RWPE2 (cell line): ENCODE data around the gene DSE.

Experiments used
- ATAC-seq: fragments of 200-7000 bp; cut with Tn5 transposase; 3 replicates; pipeline ENCODE4 v1.9.1; 2021; ENCODE audit warnings: low read depth
- DNase-seq: peaks from one replicate; pipeline ENCODE4 v3.0.0-alpha.2; 2020; ENCODE audit warnings: low spot score
- H3K27ac ChIP-seq: fragments of 450-650 bp; 2 replicates; pipeline ENCODE4 v1.5.1; 2017; ENCODE audit warnings: mild to moderate bottlenecking; ENCODE audit not compliant: poor library complexity, severe bottlenecking
- H3K27me3 ChIP-seq: fragments of 250-450 bp; sonication (Bioruptor Pico); 2 replicates; pipeline ENCODE4 v1.5.1; 2021; ENCODE audit warnings: mild to moderate bottlenecking, moderate library complexity; ENCODE audit not compliant: insufficient read depth, poor library complexity, severe bottlenecking
- H3K36me3 ChIP-seq: fragments of 250-450 bp; sonication (Bioruptor Pico); 2 replicates; pipeline ENCODE4 v1.5.1; 2020; ENCODE audit warnings: low read depth, mild to moderate bottlenecking, moderate library complexity
- H3K4me1 ChIP-seq: fragments of 250-450 bp; sonication (Bioruptor Pico); 2 replicates; pipeline ENCODE4 v1.5.1; 2021; ENCODE audit warnings: mild to moderate bottlenecking, moderate library complexity; ENCODE audit not compliant: insufficient read depth, poor library complexity, severe bottlenecking
- H3K4me3 ChIP-seq: fragments of 250-450 bp; sonication (Bioruptor Pico); 2 replicates; pipeline ENCODE4 v1.5.1; 2021; ENCODE audit warnings: mild to moderate bottlenecking, moderate library complexity; ENCODE audit not compliant: severe bottlenecking
- H3K9me3 ChIP-seq: fragments of 250-450 bp; sonication (Bioruptor Pico); 2 replicates; pipeline ENCODE4 v1.5.1; 2021; ENCODE audit warnings: mild to moderate bottlenecking, moderate library complexity; ENCODE audit not compliant: severe bottlenecking
- TF ChIP-seq, protein P1 (sequence below): fragments of 450-650 bp; IDR thresholded peaks from one replicate; pipeline ENCODE4 v1.5.1; 2017; ENCODE audit warnings: mild to moderate bottlenecking, moderate library complexity; ENCODE audit not compliant: poor library complexity, severe bottlenecking

DSE gene

DNA sequence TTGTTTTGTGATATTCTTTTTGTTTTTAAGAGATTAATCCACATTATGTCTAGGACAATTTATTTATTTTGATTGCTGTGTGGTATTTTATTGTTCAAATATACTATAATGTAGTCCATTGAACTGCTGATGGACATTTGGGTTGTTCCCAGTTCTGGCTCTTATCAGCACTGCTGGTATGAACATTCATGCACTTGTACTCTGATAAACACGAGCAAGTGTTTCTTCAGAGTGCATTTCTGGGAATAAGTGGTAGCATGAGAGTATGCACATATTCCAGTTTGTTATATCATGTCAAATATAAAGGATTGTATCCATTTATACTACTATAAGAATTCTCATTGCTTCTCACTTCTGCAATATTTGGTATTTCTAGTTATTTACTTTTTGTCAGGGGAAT is 97.5 kb downstream of the DSE start:
- Histone ChIP-seq H3K27ac (no peak overlapping the region), H3K36me3 (no peaks in the 10 kb centered on the region), H3K9me3 (no peaks in the 10 kb centered on the region), H3K27me3 (no peaks in the 10 kb centered on the region), H3K4me1 (no peaks in the 10 kb centered on the region), H3K4me3 (no peak overlapping the region)
- ATAC-seq: no peak
- TF ChIP-seq, protein P1, sequence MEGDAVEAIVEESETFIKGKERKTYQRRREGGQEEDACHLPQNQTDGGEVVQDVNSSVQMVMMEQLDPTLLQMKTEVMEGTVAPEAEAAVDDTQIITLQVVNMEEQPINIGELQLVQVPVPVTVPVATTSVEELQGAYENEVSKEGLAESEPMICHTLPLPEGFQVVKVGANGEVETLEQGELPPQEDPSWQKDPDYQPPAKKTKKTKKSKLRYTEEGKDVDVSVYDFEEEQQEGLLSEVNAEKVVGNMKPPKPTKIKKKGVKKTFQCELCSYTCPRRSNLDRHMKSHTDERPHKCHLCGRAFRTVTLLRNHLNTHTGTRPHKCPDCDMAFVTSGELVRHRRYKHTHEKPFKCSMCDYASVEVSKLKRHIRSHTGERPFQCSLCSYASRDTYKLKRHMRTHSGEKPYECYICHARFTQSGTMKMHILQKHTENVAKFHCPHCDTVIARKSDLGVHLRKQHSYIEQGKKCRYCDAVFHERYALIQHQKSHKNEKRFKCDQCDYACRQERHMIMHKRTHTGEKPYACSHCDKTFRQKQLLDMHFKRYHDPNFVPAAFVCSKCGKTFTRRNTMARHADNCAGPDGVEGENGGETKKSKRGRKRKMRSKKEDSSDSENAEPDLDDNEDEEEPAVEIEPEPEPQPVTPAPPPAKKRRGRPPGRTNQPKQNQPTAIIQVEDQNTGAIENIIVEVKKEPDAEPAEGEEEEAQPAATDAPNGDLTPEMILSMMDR: no peak
- DNase-seq: no peak

DNA sequence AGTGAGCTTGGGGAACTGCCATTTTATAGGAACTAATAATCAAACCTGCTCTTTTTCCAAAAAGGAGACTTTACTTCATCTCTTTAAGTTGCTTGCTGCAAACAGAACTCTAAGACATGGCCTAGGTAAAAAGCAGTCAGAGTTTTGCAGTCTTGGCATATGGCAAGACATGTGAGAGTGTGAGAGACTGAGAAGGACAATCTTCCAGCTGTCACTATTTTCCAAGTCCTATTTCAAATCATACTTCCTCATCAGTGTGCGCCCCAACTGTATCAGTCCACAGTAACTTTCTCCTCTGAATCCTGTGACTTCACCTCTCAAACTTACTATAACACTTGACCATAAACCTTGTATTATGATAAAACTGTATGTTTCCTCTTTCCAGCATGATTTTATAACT is 100.8 kb downstream of the DSE start:
- DNase-seq: no peak
- Histone ChIP-seq H3K36me3 (no peaks in the 10 kb centered on the region), H3K27ac (no peak overlapping the region), H3K4me1 (no peaks in the 10 kb centered on the region), H3K9me3 (no peaks in the 10 kb centered on the region), H3K4me3 (no peak overlapping the region), H3K27me3 (no peaks in the 10 kb centered on the region)
- no peak for ATAC-seq
- TF ChIP-seq, protein P1: no peak

DNA sequence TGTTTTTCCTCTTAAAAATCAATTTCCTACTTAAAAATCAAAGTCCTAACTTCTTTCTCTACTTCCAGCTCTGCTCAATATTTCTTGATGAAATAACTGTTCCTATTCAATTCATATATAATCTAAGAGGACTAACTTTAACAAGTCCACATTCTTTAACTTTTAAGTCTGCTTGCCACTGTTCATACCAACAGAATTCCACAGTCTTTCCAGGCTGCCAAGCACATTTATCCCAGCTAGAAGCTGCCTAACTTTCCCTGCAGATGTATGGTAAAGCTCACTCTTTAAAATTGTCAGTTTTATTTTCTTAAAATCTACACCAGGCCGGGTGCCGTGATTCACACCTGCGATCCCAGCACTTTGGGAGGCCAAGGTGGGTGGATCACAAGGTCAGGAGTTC is 102.0 kb downstream of the DSE start:
- Histone ChIP-seq H3K9me3 (no peaks in the 10 kb centered on the region), H3K27ac (no peak overlapping the region), H3K4me3 (no peak overlapping the region), H3K36me3 (no peaks in the 10 kb centered on the region), H3K4me1 (no peaks in the 10 kb centered on the region), H3K27me3 (no peaks in the 10 kb centered on the region)
- ATAC-seq (no peak), DNase-seq (no peak)
- TF ChIP-seq, protein P1: no peak

DNA sequence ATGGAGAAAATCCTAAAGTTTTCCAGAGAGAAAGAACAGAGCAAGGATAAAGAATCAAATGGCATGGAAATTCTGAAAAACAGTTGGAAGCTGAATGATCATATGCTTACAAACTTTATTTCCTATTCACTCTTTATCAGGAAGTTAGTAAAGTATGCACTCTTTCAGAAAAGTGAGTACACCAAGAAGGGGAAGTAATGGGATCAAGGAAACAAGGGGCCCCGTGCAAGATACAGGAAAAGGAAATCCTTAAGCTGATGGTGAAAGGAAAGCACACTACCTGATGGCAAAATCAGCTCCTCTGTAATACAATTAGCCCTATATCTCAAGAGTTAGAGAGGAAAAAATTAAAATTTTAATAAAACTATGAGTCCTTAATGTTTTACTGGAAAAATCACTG is 104.4 kb downstream of the DSE start:
- no peaks in the 10 kb centered on the region for H3K27me3 ChIP-seq
- DNase-seq: no peak
- H3K36me3 ChIP-seq: no peaks in the 10 kb centered on the region
- TF ChIP-seq, protein P1: no peak
- H3K4me3 ChIP-seq: no peak overlapping the region
- ATAC-seq: no peak
- H3K27ac ChIP-seq: no peak overlapping the region
- H3K9me3 ChIP-seq: no peaks in the 10 kb centered on the region
- no peaks in the 10 kb centered on the region for H3K4me1 ChIP-seq

DNA sequence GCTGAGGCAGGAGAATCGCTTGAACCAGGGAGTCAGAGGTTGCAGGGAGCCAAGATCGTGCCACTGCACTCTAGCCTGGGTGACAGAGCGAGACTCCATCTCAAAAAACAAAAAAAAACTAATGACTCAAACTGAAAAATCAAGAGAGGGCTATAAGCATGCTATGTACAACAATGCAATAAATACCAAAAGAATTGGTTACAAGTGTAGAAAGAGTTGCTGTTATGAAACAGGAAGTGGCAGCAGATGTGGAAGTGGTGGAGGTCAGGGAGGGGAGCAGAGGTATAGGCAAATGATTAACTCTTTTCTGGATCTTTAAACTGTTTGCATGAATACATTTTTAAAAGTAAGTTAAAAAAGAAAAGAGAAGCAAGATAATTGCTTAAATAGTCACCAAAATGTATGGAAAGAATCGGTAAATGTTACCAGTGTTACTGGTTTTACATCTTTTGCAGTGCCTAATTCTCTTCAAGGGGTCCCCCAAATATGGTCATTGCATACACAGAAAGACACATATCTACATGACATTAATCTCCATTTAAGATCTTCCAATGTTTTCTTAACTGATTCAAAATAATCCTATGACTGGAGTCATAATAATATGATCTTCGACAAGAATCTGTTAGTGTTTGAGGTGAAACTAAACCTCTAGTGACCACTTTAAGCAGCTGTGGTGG is 105.4 kb downstream of the DSE start:
- H3K27ac ChIP-seq: no peak overlapping the region
- ATAC-seq (peak; percentile 58; the same call in 2 of the 3 replicates), DNase-seq (no peak)
- H3K36me3 ChIP-seq: no peaks in the 10 kb centered on the region
- no peaks in the 10 kb centered on the region for H3K4me1 ChIP-seq
- no peak overlapping the region for H3K4me3 ChIP-seq
- TF ChIP-seq, protein P1: no peak
- H3K27me3 ChIP-seq: no peaks in the 10 kb centered on the region
- no peaks in the 10 kb centered on the region for H3K9me3 ChIP-seq
